H9 (cell line): ENCODE data around the gene CNPY2. TPM values are rescaled to one million over a fixed set of nuclear protein-coding genes. Genes with fewer than 3 reads are reported as not detected.
A peak's percentile ranks its signal among the peaks of the same experiment; 100 is the strongest.

Source experiments
- DNase-seq: peaks from one replicate; pipeline ENCODE4 v3.0.0-alpha.2; 2017
- H2AFZ ChIP-seq: one replicate; pipeline ENCODE4 v1.6.1; 2013; ENCODE audit warnings: mild to moderate bottlenecking, low read length, control low read depth, moderate library complexity
- H2AK5ac ChIP-seq: 2 replicates; pipeline ENCODE4 v1.6.1; 2013; ENCODE audit warnings: low read length, control low read depth, mixed read lengths; ENCODE audit not compliant: insufficient read length
- H2BK120ac ChIP-seq: one replicate; pipeline ENCODE4 v1.6.1; 2013; ENCODE audit warnings: low read depth, mild to moderate bottlenecking, low read length, control low read depth, inconsistent platforms; ENCODE audit not compliant: poor library complexity, severe bottlenecking
- H2BK12ac ChIP-seq: 2 replicates; pipeline ENCODE4 v1.6.1; 2013; ENCODE audit warnings: low read length, control low read depth, mixed read lengths, low read depth; ENCODE audit not compliant: insufficient read length
- H2BK15ac ChIP-seq: 2 replicates; pipeline ENCODE4 v1.6.1; 2013; ENCODE audit warnings: low read depth, low read length, control low read depth
- H2BK20ac ChIP-seq: one replicate; pipeline ENCODE4 v1.6.1; 2013; ENCODE audit warnings: low read depth, mild to moderate bottlenecking, low read length, control low read depth, inconsistent platforms; ENCODE audit not compliant: poor library complexity, severe bottlenecking
- H2BK5ac ChIP-seq: 2 replicates; pipeline ENCODE4 v1.6.1; 2013; ENCODE audit warnings: low read length, control low read depth, mixed read lengths; ENCODE audit not compliant: insufficient read length
- H3K14ac ChIP-seq: 2 replicates; pipeline ENCODE4 v1.6.1; 2013; ENCODE audit warnings: low read length, control low read depth; ENCODE audit not compliant: insufficient read depth
- H3K18ac ChIP-seq: 2 replicates; pipeline ENCODE4 v1.6.1; 2013; ENCODE audit warnings: low read depth, mild to moderate bottlenecking, mixed read lengths, low read length, control low read depth; ENCODE audit not compliant: insufficient read length
- H3K23ac ChIP-seq: 2 replicates; pipeline ENCODE4 v1.6.1; 2013; ENCODE audit warnings: low read length, control low read depth, mixed read lengths, low read depth; ENCODE audit not compliant: insufficient read length
- H3K23me2 ChIP-seq: 2 replicates; pipeline ENCODE4 v1.6.1; 2013; ENCODE audit warnings: low read depth, mild to moderate bottlenecking, mixed read lengths, low read length, control low read depth; ENCODE audit not compliant: insufficient read length, poor library complexity, severe bottlenecking
- H3K27ac ChIP-seq: 2 replicates; pipeline ENCODE4 v1.5.1; 2013; ENCODE audit warnings: low read length, control low read depth, mixed read lengths, low read depth; ENCODE audit not compliant: insufficient read length
- H3K27me3 ChIP-seq: 2 replicates; pipeline ENCODE4 v1.6.1; 2013; ENCODE audit warnings: low read length, control low read depth, inconsistent platforms; ENCODE audit not compliant: insufficient read depth
- H3K4ac ChIP-seq: 2 replicates; pipeline ENCODE4 v1.6.1; 2013; ENCODE audit warnings: low read depth, mild to moderate bottlenecking, control low read depth, inconsistent platforms, low read length, moderate library complexity
- H3K4me1 ChIP-seq: 2 replicates; pipeline ENCODE4 v1.6.1; 2013; ENCODE audit warnings: low read length, control low read depth, inconsistent platforms; ENCODE audit not compliant: insufficient read depth
- H3K4me2 ChIP-seq: 2 replicates; pipeline ENCODE4 v1.6.1; 2013; ENCODE audit warnings: low read length, control low read depth, mixed read lengths; ENCODE audit not compliant: insufficient read length, insufficient read depth
- H3K56ac ChIP-seq: 2 replicates; pipeline ENCODE4 v1.6.1; 2013; ENCODE audit warnings: low read depth, mild to moderate bottlenecking, mixed read lengths, low read length, control low read depth; ENCODE audit not compliant: insufficient read length
- H3K79me1 ChIP-seq: 2 replicates; pipeline ENCODE4 v1.6.1; 2013; ENCODE audit warnings: low read depth, mild to moderate bottlenecking, moderate library complexity, low read length, control low read depth, inconsistent platforms; ENCODE audit not compliant: insufficient read depth, poor library complexity, severe bottlenecking
- H3K79me2 ChIP-seq: 2 replicates; pipeline ENCODE4 v1.6.1; 2013; ENCODE audit warnings: low read length, control low read depth, inconsistent platforms; ENCODE audit not compliant: insufficient read depth
- H3K9ac ChIP-seq: 2 replicates; pipeline ENCODE4 v1.6.1; 2013; ENCODE audit warnings: low read length, control low read depth, mixed read lengths; ENCODE audit not compliant: insufficient read length; ENCODE audit errors: extremely low read depth
- H3K9me3 ChIP-seq: one replicate; pipeline ENCODE4 v1.6.1; 2013; ENCODE audit warnings: low read depth, low read length, inconsistent platforms; ENCODE audit not compliant: control insufficient read depth
- H3T11ph ChIP-seq: one replicate; pipeline ENCODE4 v1.6.1; 2013; ENCODE audit warnings: mild to moderate bottlenecking, low read length, control low read depth, inconsistent platforms
- H4K20me1 ChIP-seq: one replicate; pipeline ENCODE4 v1.6.1; 2013; ENCODE audit not compliant: control insufficient read depth, insufficient read length, insufficient read depth
- H4K5ac ChIP-seq: 2 replicates; pipeline ENCODE4 v1.6.1; 2013; ENCODE audit warnings: low read depth, mild to moderate bottlenecking, mixed read lengths, low read length, control low read depth; ENCODE audit not compliant: insufficient read length
- H4K8ac ChIP-seq: replicated peaks from 2 replicates; pipeline ENCODE4 v1.6.1; 2013; ENCODE audit warnings: low read length, control low read depth, mixed read lengths, low read depth; ENCODE audit not compliant: insufficient read length
- H4K91ac ChIP-seq: 2 replicates; pipeline ENCODE4 v1.6.1; 2013; ENCODE audit warnings: low read depth, mild to moderate bottlenecking, moderate library complexity, mixed read lengths, low read length, control low read depth; ENCODE audit not compliant: insufficient read length
- H3K27ac Mint-ChIP-seq, 3 experiments: 2 replicates in 2 of 3; 3 replicates in 1 of 3; pipeline ENCODE4 v1.8.0; 2020 to 2021; ENCODE audit warnings: mixed read lengths in 3 of 3, mild to moderate bottlenecking in 1 of 3, moderate library complexity in 1 of 3
- H3K27me3 Mint-ChIP-seq: 2 replicates; pipeline ENCODE4 v1.8.0; 2021; ENCODE audit warnings: low read depth, mild to moderate bottlenecking, moderate library complexity, mixed read lengths
- H3K36me3 Mint-ChIP-seq, 3 experiments: 2 replicates in 2 of 3; 3 replicates in 1 of 3; pipeline ENCODE4 v1.8.0; 2020 to 2021; ENCODE audit warnings: low read depth in 3 of 3, mixed read lengths in 3 of 3; ENCODE audit not compliant: insufficient read depth in 1 of 3
- H3K4me1 Mint-ChIP-seq, 2 experiments: 2 replicates each; pipeline ENCODE4 v1.8.0; 2020; ENCODE audit warnings: mixed read lengths in 2 of 2
- H3K4me3 Mint-ChIP-seq, 2 experiments: 2 replicates in 1 of 2; 3 replicates in 1 of 2; pipeline ENCODE4 v1.8.0; 2020 to 2021; ENCODE audit warnings: mild to moderate bottlenecking in 2 of 2, mixed read lengths in 2 of 2, moderate library complexity in 1 of 2
- H3K9me3 Mint-ChIP-seq, 2 experiments: 2 replicates in 1 of 2; 3 replicates in 1 of 2; pipeline ENCODE4 v1.8.0; 2020; ENCODE audit warnings: mild to moderate bottlenecking in 2 of 2, mixed read lengths in 2 of 2, moderate library complexity in 1 of 2
- CTCF ChIP-seq: fragments of 200-600 bp; sonication (generic); conservative IDR thresholded peaks from 3 replicates; pipeline ENCODE4 v1.8.0; 2021; ENCODE audit warnings: antibody characterized with exemption, mild to moderate bottlenecking
- WGBS: extraction: QIAGEN DNeasy Blood & Tissue Kit; methylation state at CpG from one replicate; pipeline ENCODE4 v1.1.7; 2013; ENCODE audit warnings: missing lambda C conversion rate, low lambda C conversion rate, mixed read lengths; ENCODE audit not compliant: insufficient read length; ENCODE audit errors: extremely low coverage; 5-methylcytosine and 5-hydroxymethylcytosine counted together
- total RNA-seq: library from RNA; stranded (reverse); gene quantifications from 2 replicates; pipeline ENCODE4 v1.2.1, GENCODE V29; 2021

The CNPY2 gene
- total RNA-seq, 1 experiment from 2014 or later, result 221 TPM

DNA sequence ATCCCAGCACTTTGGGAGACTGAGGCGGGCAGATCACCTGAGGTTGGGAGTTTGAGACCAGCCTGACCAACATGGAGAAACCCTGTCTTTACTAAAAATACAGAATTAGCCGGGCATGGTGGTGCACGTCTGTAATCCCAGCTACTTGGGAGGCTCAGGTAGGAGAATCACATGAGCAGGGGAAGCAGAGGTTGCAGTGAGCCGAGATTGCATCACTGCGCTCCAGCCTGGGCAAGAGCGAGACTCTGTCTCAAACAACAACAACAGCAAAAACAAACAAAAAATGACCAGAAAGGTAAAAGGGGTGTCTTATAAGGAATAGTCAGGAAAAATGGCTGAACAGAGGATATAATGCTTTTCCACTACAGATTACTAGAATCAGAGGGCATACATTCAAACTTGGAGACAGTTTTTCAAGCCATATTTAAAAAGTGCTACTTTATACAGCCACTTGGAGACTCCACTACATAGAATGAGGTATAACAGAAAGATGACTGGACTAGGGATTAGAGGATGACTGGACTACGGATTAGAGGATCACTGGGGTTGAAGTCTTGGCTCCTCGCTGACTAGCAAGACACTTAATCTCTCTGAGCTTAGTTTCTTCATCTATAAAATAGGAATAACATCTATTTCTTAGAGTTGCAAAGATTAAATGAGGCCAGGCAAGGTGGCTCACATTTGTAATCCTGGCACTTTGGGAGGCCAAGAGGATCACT, 10.8 kb downstream of the CNPY2 start:
- peaks cover 8 to 10% of the 10 kb centered on the region in 2 experiments for H3K4me1 Mint-ChIP-seq
- no peaks in the 10 kb centered on the region for H4K20me1 ChIP-seq
- no peak overlapping the region for H3K23ac ChIP-seq
- no peak overlapping the region for H2BK15ac ChIP-seq
- DNase-seq, result no peak
- no peak overlapping the region for H4K91ac ChIP-seq
- H2BK120ac ChIP-seq, result no peak overlapping the region
- no peak overlapping the region for H3K4me2 ChIP-seq
- H3K23me2 ChIP-seq, result no peaks in the 10 kb centered on the region
- H3K9me3 Mint-ChIP-seq, result no peaks in the 10 kb centered on the region
- H4K8ac ChIP-seq, result no peak overlapping the region
- TF ChIP-seq CTCF, result no peak
- H2BK20ac ChIP-seq, result no peak overlapping the region
- H3K27me3 ChIP-seq, result no peaks in the 10 kb centered on the region
- H3K9me3 ChIP-seq, result no peaks in the 10 kb centered on the region
- H3K14ac ChIP-seq, result no peak overlapping the region
- no peak overlapping the region for H3K9ac ChIP-seq
- no peaks in the 10 kb centered on the region for H3K27me3 Mint-ChIP-seq
- no peak overlapping the region for H2AFZ ChIP-seq
- H3K79me2 ChIP-seq, result no peaks in the 10 kb centered on the region
- H2BK5ac ChIP-seq, result no peak overlapping the region
- H2BK12ac ChIP-seq, result no peak overlapping the region
- no CpG with 5 or more reads among the region's 8 CpGs for WGBS
- H3K36me3 Mint-ChIP-seq, result peaks cover 16 to 59% (median 36%) of the 10 kb centered on the region in 3 experiments; a peak in 6 of 7 replicates
- no peak overlapping the region for H3K27ac ChIP-seq
- H4K5ac ChIP-seq, result no peak overlapping the region
- H3K4me3 Mint-ChIP-seq, result no peak overlapping the region
- H3K18ac ChIP-seq, result no peak overlapping the region
- no peak overlapping the region for H3K56ac ChIP-seq
- no peaks in the 10 kb centered on the region; the same call in 1 of the 2 replicates for H3K4me1 ChIP-seq
- peak overlapping the region in 1 of 3 experiments; percentile 70; a peak in 2 of 7 replicates for H3K27ac Mint-ChIP-seq
- H3K79me1 ChIP-seq, result no peaks in the 10 kb centered on the region
- H3T11ph ChIP-seq, result no peak overlapping the region
- no peak overlapping the region for H3K4ac ChIP-seq
- no peak overlapping the region for H2AK5ac ChIP-seq
